Raji (cell line): ENCODE results near the gene CBR3.

ENCODE experiments used
- POLR2A ChIP-seq: IDR thresholded peaks from 2 replicates; pipeline ENCODE4 v1.6.1; 2011; ENCODE audit warnings: low read depth, low read length, control low read depth; ENCODE audit not compliant: insufficient read depth

Gene CBR3

DNA sequence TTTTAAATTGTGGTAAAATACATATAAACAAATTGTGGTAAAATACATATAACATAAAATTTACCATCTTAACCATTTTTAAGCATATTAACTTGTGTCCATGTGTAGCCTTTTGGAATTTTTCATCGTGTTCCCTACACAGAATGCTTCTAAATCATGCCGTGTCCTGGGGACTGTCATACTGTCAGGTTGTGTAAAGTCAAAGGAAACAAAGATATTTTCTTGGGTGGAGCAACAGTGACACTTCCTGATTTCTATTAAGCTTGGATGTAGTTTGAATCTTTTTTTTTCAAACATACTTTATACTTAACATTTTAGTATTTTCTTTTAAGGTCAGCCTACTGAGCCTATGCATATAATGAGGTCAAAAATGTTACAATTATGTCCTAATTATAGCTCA lies 54.1 kb downstream of the CBR3 start:
- no peak for TF ChIP-seq POLR2A

DNA sequence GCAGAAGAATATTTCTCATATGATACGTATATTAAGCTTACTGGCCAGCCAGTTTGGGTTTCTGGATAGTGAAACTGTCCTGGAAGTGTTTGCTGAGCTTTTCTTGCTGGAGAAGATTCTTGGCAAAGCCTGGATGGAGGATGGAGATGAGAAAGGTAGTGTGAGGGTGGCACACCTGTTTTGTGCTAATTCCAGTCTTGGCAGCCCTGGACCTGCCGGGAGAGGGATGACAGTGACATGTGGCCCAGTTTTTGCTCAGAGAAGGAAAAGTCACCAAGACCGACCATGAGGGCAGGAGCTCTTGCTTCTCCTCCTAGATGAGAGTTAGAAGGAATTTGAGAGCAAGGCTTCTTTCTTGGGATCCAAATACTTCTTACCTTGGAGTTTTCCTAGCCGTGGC lies 55.9 kb downstream of the CBR3 start:
- no peak for TF ChIP-seq POLR2A

DNA sequence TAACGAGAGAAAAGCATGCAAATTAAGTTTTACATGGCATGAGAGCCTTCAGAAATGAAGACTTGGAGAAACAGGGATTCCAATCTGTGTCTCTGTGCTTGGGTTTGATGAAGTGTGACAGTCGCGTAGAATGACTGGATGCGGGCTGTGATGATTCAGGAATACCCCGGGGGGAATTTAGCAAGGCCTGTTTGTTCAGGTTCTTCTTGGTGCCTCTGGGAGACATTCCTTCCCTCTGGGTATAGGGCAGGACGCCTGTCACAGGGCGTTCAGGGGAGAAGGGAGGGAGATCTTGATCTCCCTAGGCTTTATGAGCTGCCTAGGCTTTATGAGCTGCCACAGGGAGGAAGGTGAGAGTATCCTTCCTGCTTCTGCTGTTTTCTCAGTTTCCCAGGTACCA lies 58.3 kb downstream of the CBR3 start:
- no peak for TF ChIP-seq POLR2A

DNA sequence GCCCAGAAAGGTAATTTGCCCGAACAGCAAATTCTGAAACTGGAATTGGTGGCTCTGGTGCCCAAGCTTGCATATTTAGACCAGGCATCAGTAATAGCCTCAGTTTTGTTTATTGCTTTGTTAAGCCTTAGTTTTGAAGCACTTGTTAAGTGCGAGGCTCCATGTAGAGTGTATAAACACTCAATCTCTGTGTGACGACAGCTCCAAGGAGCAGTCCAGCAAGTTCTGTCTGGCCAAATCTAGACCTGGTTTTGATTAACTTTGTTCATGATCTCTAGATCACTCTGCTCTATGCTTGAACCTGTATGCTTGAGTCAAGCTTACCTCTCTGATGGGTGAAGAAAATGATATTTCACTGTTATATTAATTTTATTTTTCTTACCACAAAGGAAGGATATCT lies 59.1 kb downstream of the CBR3 start:
- TF ChIP-seq POLR2A: no peak

DNA sequence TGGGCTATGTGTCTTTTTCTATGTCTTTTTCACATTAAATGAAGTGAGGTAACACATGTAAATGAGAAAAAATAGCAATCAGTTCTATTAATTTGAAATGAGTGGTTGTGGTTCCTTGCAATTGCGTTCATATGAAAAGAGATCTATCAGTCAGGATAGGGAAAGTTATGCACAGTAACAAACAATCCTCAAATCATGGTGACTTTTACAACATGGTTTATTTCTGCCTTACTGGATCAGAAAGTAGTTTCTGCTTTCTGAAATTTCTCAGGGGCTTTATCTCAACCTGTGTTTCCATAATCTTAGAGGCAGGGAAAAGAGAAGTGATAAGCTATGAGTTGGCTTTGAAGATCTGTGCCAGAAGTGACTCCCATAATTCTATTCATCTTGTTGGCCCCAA lies 60.7 kb downstream of the CBR3 start:
- no peak for TF ChIP-seq POLR2A
